Heart left ventricle (tissue), 16 donors: Measurements from ENCODE around the gene TMEM119. TPM values are rescaled to one million over a fixed set of nuclear protein-coding genes. Genes with fewer than 3 reads are reported as not detected.

ENCODE experiments used
- ATAC-seq, 4 donors: fragments of 200-7000 bp; cut with Tn5 transposase; one replicate each; pipeline ENCODE4 v1.9.1; 2020 to 2022; ENCODE audit warnings: moderate library complexity in 4 of 4, mild to moderate bottlenecking in 3 of 4, moderate number of reproducible peaks in 1 of 4
- DNase-seq, 5 donors: peaks; one replicate each; pipeline ENCODE4 v3.0.0-alpha.2; 2020
- H3K27ac ChIP-seq, 12 donors: fragments of 200-600 bp; sonication (generic) in 4 of 12; one replicate each; pipeline versions ENCODE4 v1.5.0 to v1.8.0; 2016 to 2022; ENCODE audit warnings: mild to moderate bottlenecking in 2 of 12
- H3K27me3 ChIP-seq, 9 donors: fragments of 200-600 bp; sonication (generic) in 2 of 9; one replicate each; pipeline versions ENCODE4 v1.5.1 to v1.8.0; 2016 to 2022; ENCODE audit warnings: mild to moderate bottlenecking in 3 of 9
- H3K36me3 ChIP-seq, 9 donors: fragments of 200-600 bp; sonication (generic) in 2 of 9; one replicate each; pipeline versions ENCODE4 v1.5.0 to v1.8.0; 2018 to 2022; ENCODE audit warnings: mild to moderate bottlenecking in 2 of 9
- H3K4me1 ChIP-seq, 12 donors: fragments of 200-600 bp; sonication (generic) in 4 of 12; one replicate each; pipeline versions ENCODE4 v1.5.0 to v1.8.0; 2016 to 2022; ENCODE audit warnings: mild to moderate bottlenecking in 3 of 12
- H3K4me3 ChIP-seq, 12 donors: fragments of 200-600 bp; sonication (generic) in 4 of 12; one replicate each; pipeline versions ENCODE4 v1.5.0 to v1.8.0; 2017 to 2022; ENCODE audit warnings: mild to moderate bottlenecking in 9 of 12, moderate library complexity in 4 of 12
- H3K9me3 ChIP-seq, 12 donors: fragments of 200-600 bp; sonication (generic) in 4 of 12; one replicate each; pipeline versions ENCODE4 v1.5.0 to v1.8.0; 2016 to 2022; ENCODE audit warnings: mild to moderate bottlenecking in 1 of 12
- CTCF ChIP-seq, 12 donors: fragments of 200-600 bp; sonication (generic) in 4 of 12; IDR thresholded peaks; one replicate each; pipeline versions ENCODE4 v1.5.0 to v1.8.0; 2018 to 2022; ENCODE audit warnings: antibody characterized with exemption in 12 of 12, mild to moderate bottlenecking in 5 of 12
- POLR2A ChIP-seq, 2 donors: fragments of 450-650 bp; IDR thresholded peaks; one replicate each; pipeline ENCODE4 v1.6.1; 2017; ENCODE audit warnings: antibody characterized with exemption in 2 of 2, mild to moderate bottlenecking in 2 of 2, moderate library complexity in 2 of 2
- WGBS, 4 donors: extraction: QIAGEN DNeasy Blood & Tissue Kit in 2 of 4; methylation state at CpG; one replicate each; pipeline versions ENCODE4 v1.1.5 to v1.1.7; 2013 to 2018; 5-methylcytosine and 5-hydroxymethylcytosine counted together
- intact Hi-C, 10 donors: fragments of 100-400 bp; cut with DNase I; formaldehyde crosslinking; loops; one replicate each; pipeline versions ENCODE4 v1.11.1 to v1.14.2; 2022
- polyA plus RNA-seq, 2 donors: library from polyadenylated mRNA; stranded (reverse); fragments of 200-250 nt; gene quantifications; one replicate each; pipeline ENCODE4 v1.2.3, GENCODE V29; 2013
- total RNA-seq, 9 donors: library from RNA; depleted of rRNA in 2 of 9; stranded (reverse); fragments of >200 nt in 2 of 9; fragmentation: NEBNext Ultra II Directional in 3 of 9; extraction: Animal tissue kit (Norgen Biotek cat#: 25700) in 3 of 9; gene quantifications; one replicate each; pipeline versions ENCODE4 v1.1.0 to v1.2.4, GENCODE V29; 2016 to 2023
- donor health status: ischemic (EF 13 %, LVEDD 7.1; RV severe dilation, severe dysfunction).
- donor health status: healthy with polysubstance abuse.
- donor health status: DM: no; HTN: yes; CAD: no.
- donor health status: DM: no; HTN: no; CAD: no.
- donor health status: ischemic (EF 25% LVEDD 6.9; RV normal size, moderate dysfunction).
- donor health status: ischemic (EF 25% LVEDD 5.7; RV mildly dilated, moderate dysfunction).
- donor health status: healthy.
- donor health status: DM: yes; HTN: yes; CAD: no.
- donor health status: ischemic (EF 35%, LVEDD 5.7; RV mildly dilated, moderate dysfunction).
- donor health status: nonischemic (EF 11% LVEDD 7.7; RV severe dilation, severe dysfunction).
- donor health status: DM: yes; HTN: yes; CAD: no.
- donor health status: PGD.
- donor health status: ischemic (EF 29% LVEDD 5.4; RV normal size, mild dysfunction).
- donor health status: nonischemic (EF 23%, LVEDD 6.1; RV moderate dilation, normal function).

Gene TMEM119
- total and polyA plus RNA-seq, 11 donors = 0.19 to 11.0 (median 2.2) TPM

GRCh38 chr12:108645686-108646599 is 48.1 kb upstream of the TMEM119 start:
- TF ChIP-seq CTCF (IDR thresholded peaks at IDR 0.05) (no peak), POLR2A (IDR thresholded peaks at IDR 0.05) (no peak)
- H3K36me3 ChIP-seq = peaks cover 0 to 67% (median 63%) of the 10 kb centered on the region in 9 donors
- no peaks in the 10 kb centered on the region for H3K9me3 ChIP-seq
- 77 to 85% (median 81%) methylated on average over 15 of the region's 15 CpGs for WGBS, 4 donors
- DNase-seq (no peak), ATAC-seq (no peak)
- intact Hi-C loops = no loop called here
- peaks cover 9 to 81% (median 50%) of the 10 kb centered on the region in 12 donors for H3K4me1 ChIP-seq
- H3K27ac ChIP-seq = peak overlapping the region in 5 of 12 donors; percentile 14 to 77 (median 48)
- H3K4me3 ChIP-seq = no peak overlapping the region
- no peaks in the 10 kb centered on the region for H3K27me3 ChIP-seq

- ATAC-seq (no peak), DNase-seq (no peak)
- TF ChIP-seq POLR2A (IDR thresholded peaks at IDR 0.05) = no peak
- TF ChIP-seq CTCF (IDR thresholded peaks at IDR 0.05) = no peak
- no peaks in the 10 kb centered on the region for H3K9me3 ChIP-seq
- intact Hi-C loops = no loop called here
- H3K4me3 ChIP-seq = no peak overlapping the region
- peaks cover 0 to 57% (median 51%) of the 10 kb centered on the region in 9 donors for H3K36me3 ChIP-seq
- WGBS, 4 donors = 92 to 96% (median 95%) methylated on average over 7 of the region's 7 CpGs
- H3K4me1 ChIP-seq = peaks cover 9 to 77% (median 48%) of the 10 kb centered on the region in 12 donors
- H3K27ac ChIP-seq = peak overlapping the region in 10 of 12 donors; percentile 46 to 83 (median 68)
- no peaks in the 10 kb centered on the region for H3K27me3 ChIP-seq
These were observed 46.9 kb upstream of the TMEM119 start for GRCh38 chr12:108644811-108645120.

GRCh38 chr12:108643941-108644810 is 46.3 kb upstream of the TMEM119 start:
- DNase-seq (peak in 2 of 5 donors; percentile 59 to 82), ATAC-seq (peak; percentile 28 to 72 (median 54))
- WGBS, 4 donors = 40 to 46% (median 43%) methylated on average over 18 of the region's 18 CpGs
- H3K9me3 ChIP-seq = no peaks in the 10 kb centered on the region
- peaks cover 0 to 51% (median 45%) of the 10 kb centered on the region in 9 donors for H3K36me3 ChIP-seq
- no peak for TF ChIP-seq POLR2A (IDR thresholded peaks at IDR 0.05)
- TF ChIP-seq CTCF (IDR thresholded peaks at IDR 0.05) = no peak
- no peak overlapping the region for H3K4me3 ChIP-seq
- intact Hi-C loops = no loop called here
- no peaks in the 10 kb centered on the region for H3K27me3 ChIP-seq
- peak overlapping the region; percentile 40 to 83 (median 65) for H3K27ac ChIP-seq
- peaks cover 9 to 72% (median 42%) of the 10 kb centered on the region in 12 donors for H3K4me1 ChIP-seq
